Hepatic stellate cell (primary cell): Measurements from ENCODE around the gene KIF1A.

Experiments
- DNase-seq: peaks from one replicate; pipeline ENCODE4 v3.0.0; 2011; ENCODE audit warnings: low spot score

The KIF1A gene

DNA sequence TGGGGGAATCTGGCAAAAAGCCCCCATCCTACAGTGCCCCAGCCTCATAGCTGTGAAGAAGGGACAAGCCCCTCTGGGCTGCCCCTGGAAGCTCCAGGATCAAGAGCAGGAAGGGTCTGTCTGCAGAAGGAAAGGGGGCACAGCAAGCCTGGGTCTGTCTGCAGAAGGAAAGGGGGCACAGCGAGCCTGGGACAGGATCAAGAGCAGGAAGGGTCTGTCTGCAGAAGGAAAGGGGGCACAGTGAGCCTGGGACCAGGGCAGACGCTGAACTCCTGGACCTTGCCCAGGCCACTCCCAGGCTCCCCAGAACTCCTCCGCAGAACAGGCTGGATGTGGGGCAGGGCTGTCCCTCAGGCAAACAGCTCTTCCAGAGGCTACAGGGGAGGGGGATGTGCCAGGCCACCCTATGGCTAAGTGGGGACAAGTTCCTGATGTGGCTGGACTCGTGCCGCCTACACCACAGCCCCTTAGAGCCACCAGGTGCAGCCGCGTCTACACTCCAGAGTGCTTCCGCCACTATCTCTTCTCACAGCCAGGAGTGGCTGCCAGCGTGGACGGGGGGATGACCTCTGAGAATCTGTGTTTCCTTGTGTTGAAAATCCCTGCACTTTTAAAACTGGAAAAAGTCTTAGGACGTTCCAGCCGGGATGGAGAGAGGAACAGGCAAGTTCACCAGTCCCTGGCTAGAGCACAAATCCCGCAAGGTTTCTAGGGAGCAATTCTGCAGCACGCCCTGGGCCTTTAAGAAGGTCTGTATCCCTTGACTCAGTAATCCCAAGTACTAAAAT lies 20.8 kb downstream of the KIF1A start:
- DNase-seq: no peak

DNA sequence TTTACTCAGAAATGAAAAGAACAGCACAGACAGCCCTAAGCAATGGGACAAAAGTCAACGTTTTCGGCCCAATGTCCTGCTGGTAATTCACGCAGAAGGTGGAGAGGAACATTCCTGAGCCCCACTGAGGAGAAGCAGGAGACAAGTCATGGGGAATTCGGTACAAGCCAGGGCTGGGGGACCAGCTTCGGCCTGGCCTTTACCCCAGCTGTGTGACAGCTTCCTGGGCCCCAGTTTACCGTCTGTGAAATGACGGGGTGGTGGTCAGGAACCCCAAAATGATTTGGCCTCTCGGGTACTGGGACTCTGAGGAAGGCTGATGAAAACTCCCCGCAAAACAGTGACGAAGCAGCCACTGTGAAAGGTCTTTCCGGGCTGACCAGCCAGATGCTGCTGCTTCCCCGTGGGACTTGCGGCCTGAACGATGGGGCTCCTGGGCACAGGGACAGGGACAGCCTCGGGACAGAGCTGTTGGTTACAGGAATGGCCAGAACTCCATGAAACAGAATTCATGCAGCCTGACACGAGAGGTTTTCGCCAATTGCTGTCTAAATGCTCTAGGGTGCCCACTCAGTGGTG lies 21.6 kb downstream of the KIF1A start:
- no peak for DNase-seq

DNA sequence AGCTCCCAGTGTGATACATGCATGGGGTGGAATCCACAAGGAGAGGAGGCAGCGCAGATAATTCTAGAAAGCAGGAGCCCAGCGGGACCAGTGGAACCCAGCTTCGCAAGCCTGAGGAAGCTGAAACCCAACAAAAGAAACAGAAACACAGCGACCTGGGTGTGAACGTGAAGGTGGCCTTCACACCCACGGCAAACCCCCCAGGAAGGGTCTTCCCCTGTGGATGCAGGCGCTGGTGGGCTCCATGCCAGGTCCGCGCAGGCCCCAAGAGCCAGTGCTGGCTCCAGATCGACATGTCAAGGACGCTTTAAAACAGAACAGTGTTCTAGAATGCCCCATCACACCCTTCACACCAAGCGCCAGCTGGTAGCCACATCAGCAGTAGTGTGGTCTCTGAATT lies 22.1 kb downstream of the KIF1A start:
- DNase-seq: no peak

DNA sequence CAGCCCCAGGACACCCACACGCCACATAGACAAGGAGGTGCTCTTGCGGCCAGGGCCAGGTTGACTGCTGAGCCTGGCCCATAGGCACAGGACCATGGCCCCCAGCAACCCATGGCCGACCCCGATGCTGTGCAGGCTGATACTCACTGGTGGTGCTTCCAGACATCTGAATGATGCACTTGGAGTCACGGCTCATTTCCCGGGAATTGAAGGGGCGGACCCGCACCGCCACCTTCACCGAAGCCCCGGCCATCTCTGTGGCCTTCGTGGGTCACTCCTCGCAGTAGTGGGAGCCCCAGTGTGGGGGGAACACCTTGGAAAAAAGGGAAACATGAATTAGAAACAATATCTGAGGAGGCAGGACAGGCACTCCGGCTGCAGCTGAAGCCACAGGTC lies 22.5 kb downstream of the KIF1A start:
- no peak for DNase-seq

DNA sequence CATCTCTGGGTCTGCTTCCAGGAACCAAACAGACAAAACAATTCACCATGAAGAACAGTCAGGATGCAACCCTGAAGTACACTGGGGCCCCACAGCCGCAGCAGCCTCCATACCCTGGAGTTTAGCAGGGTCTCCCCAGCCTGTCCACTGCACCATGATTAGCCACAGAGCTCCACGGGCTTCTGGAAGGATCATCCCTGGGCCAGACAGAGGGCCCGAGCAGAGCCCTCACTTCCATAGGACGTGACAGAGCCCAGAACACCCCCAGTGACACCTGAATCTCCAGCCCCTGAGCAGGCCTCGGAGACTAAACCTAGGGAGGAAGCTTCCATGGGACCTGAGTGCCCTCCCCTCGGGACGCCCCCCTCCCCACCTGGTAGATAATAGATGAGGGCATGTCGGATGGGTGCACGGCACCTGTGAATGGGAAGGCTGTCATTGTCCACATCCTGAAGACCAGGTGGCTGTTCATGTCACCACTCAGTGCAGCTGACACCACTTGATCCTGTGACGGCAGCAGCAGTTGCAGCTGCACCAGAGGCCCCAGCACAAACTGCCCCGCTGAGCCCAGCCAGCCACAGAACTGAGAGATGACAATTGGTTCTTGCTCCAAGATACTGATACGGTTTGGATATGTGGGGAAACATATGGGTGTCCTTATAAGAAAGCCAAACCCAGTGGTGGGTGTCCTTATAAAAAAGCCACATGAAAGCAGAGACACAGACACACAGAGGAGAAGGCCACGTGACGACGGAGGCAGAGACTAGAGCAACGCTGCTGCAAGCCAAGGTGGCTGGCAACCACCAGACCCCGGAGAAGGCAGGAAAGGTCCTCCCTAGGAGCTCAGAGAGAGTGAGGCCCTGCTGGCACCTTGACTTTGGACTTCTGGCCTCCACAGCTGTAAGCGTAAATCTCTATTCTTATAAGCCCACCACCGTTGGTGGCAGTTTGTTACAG lies 23.2 kb downstream of the KIF1A start:
- DNase-seq: no peak

DNA sequence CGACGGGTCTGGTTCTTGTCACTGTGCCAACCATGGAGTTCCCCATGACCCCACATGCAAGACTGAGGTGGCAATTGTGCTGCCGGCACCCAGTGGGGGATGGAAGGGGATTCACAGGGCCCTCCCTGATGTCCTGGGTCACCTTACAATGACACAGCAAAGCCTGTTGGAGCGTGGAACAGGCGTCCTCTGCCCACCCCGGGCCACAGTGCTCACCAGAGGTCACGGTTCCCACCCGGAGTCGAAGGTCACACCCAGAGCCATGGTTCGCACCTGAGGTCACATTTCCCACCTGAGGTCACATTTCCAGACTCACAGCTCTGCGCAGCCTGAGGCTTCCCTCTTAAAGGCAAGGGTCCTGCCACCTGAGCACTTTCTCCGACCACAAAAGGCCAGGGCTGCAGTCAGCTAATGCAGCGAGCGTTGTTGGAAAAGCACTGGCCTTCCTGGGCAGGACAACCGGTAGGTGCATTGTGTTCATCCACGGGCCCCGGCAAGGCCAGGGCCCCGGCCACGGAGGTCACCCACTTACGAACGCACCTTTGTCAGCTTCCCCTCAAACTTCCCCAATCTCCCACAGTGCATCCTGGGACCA lies 24.0 kb downstream of the KIF1A start:
- DNase-seq: no peak

DNA sequence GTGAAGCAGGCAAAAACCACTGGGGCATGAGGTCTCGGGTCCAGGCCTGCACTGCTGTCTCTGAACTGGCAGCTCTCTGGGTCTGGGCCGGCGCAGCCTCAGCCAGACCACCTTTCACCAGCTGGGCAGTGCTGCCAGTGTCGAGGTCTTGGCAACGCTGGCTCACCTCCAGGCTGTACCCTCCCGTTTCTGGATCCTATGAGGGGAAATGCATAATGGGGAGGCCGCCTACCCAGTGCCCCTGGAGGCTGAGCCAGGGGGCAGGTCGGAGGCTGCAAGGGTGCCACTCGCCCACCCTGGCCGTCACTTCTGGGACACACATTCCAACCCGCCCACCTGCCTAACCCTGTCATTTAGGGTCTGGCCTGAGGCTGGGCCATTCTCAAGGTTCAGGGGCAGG lies 24.6 kb downstream of the KIF1A start:
- DNase-seq: no peak

DNA sequence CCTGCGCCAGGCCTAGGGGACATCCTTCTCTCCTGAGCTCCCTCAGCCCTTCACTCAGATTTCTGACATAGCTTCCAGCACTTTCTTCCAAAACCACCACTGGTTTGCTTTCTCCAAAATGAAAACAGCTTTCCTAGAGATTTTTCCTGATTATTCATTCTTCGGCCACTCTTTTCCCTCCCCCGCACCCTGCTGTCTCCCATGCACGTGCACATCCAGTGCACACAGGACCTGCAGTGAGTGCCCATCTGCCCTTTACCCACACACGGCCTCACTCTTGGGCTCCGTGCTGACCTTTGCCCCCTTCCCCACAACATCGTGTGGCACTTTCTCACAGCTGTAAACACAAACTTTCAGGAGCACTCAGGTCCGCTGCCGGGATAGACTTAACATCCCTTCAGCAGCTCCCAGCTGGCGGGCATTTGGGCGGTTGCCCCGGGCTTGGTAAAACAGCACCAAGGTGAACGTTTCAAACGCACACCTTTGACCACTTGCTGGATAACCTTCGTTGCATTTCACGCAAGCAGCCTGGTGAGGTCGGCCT lies 25.8 kb downstream of the KIF1A start:
- DNase-seq: no peak

DNA sequence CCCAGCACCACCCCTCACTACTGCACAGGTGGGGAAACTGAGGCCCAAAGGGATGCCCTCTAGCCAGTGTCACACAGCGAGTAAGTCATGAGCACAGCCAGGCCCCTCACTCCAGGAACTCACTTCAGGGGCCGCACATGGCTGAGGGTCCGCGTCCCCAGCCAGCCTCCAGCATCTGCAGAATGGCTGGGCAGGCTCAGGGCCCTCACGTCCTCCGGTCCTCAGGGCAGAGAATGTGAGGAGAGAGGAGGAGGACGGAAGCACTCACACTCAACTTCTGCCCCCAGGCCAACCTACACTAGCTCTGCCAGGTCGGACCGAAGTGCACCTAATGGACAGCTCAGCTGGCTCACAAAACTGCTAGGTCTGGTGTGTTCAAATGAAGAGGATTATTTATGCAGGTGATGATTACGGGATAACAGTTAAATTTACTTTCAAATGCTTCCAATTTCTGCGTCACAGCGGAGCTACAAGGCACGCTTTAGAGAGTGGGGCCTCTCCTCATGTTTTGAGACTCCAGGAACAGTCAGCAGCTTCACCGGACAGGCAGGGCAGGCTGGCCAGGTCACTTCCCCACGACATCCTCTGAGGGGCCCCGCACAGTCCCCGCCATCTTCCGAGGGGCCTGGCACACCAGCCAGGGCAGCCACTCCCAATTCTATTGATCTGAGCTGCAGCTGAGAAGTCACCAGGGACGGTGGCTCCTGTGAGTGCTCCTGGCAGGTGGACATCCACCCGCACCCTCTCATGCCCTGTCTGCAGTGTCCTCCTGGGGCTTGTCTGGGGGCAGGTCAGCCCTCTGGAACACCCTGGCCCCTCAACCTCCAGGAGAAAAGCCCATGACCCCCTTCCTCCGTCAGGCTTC lies 26.5 kb downstream of the KIF1A start:
- no peak for DNase-seq

DNA sequence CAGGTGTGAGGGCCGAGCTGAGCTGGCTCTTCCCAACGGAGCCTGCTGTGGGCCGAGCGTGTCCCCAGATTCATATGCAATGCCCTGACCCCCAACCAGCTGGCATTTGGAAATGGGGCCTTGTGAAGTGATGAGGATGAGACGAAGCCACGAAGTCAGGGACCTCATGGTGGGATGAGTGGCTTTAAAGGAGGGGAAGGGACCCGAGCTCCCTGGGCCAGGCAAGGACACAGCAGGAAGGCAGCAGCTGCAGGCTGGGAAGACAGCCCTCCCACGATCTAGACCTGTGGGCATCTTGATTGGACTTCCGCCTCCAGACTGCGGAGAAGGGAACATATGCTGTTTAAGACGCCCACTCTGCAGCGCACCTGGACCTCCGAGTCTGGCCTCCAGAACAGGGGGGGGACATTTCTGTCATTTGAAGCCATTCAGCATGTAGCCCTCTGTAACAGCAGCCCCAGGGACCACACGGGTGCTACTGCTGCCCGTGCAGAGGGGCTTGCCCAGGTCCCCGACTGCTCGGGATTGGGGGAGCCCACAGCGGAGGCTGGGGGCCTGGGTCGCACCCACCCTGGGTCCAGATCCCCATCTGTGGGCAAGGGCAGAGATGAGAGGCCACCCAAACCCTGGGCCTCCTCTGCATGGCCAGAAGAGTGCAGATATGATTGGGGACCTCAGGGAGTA lies 27.2 kb downstream of the KIF1A start:
- DNase-seq: no peak

DNA sequence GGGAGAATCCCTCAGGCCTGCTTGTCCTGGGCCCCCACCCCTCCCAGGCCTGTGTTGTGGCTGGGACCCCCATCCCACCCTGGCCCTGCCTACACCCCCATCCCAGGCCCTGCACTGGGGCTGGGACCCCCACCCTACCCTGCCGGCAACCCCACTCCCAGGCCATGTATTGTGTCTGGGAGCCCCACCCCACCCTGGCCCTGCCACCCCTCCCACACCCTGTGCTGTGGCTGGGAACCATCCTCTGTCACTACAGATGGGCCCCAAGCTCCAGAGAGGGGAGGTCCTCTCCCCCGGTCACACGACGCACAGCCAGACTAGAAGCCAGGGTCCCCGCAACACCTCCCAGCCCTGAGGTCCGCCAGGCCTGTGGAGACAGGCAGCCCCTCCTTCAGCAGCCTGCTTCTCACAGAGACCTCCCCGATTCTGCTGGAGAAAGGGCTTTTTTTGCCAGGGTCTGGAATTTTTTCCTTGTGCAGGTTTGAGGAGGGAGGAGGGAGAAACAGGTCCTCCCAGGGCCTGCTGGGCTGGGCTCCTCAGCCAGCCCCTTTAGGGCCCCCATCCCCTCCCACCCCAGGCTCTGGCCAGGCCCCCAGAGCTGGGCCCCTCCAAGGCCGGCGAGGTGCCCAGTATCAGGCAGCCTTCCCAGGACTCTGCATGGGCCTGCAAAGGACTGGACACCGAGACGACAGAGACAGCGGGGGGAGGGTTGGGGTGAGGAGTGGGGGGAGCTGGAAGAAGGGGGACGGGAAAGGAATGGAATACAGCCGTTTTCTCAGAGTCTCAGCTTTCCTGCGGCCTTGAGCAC lies 28.0 kb downstream of the KIF1A start:
- no peak for DNase-seq

DNA sequence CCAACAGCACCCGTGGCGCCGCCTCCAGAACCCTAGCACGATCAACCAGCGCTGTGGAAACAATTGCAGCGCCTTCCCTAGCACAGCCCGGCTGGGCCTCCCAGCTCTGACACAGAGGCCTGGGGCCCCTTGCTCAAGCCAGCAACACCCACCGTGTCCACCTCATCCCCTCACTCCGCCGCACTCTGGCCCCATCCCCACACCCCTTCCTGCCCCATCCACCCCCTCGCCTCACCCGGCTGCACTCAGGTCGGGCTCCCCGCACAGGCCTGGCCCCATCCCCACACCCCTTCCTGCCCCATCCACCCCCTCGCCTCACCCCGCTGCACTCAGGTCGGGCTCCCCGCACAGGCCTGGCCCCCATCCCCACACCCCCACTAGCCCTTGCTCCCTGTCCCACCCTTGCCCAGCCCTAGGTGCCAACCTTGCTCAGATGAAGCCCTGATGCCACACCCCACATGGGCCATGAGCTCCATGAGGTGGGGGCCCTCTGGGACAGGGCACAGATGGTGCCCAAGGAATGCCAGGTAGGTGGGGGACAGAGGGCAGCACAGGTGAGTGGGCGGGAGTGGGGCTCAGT lies 28.7 kb downstream of the KIF1A start:
- DNase-seq: no peak

DNA sequence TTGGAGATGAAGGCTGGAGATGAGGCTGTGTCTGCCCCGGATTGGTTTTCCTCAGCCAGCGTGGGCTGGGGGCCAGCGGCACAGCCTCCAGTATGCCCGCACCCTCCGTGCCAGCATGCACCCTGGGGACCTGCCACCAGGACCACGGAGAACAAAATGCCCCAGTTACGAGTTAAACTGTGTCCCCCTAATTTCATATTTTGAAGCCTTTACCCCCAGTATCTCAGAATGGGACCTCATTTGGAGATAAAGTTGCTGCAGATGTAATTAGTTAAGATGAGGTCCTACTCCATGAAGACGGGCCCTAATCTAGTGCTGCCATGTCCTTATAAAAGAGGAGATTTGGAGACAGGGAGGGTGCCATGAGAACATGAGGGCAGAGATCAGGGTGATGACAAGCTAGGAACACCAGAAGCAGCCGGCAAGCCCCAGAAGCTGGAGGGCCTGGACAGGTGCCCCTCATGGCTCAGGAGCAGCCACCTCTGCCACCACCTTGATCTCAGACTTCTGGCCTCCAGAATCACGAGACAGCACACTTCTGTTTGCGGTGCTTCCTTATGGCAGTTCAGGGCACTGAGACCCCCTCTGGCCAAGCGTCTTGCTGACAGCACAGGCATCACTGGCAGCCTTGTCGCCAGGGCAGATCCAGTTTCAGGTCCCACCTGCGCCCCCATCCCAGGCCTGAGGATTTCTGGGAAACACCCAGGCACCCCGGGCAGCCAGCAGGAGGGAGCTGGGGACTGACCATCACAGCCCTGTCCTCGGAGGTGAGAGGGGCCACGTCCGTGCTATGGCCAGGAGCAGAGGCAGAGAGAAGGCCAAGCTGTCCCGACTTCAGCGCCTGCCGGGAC lies 29.4 kb downstream of the KIF1A start:
- no peak for DNase-seq

DNA sequence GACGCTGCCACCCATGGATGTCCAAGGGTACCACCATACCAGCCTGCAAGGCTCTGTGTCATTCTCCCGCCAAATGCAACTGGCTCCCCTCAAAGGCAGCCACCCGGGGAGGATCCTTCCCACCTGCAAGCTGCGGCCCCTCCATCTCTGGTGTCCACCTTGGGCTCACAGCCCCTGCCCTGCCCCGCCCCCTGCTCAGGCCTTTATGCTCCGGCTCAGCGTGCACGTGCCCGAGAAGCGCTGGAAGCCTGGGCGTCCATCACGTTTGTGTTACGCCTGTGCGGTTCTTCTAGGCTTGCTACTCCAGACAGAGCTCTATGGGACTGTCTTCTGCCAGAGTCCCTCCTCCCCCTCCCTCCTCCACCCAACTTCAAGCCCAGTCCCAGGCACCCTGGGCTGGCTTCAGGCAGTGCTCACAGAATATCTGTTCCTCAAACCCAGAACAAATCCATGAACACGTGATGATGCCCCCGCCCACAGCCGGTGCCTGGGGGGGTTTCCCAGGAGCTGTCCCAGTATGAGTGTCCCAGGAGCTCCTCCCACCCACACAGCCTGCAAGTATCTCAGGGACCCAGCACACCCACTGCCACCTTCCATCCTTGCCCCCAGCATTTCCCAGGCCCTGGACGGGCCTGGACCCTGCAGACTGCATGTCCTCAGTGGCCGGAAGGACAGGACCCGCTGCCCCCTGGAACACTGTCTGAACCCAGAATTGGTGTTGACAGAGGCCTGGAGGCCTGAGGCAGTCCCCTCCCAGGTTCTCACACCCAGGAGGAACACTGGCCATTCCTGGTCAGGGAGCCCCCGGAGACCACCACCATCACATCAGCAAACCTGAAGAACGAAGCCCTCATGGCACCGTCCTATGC lies 30.3 kb downstream of the KIF1A start:
- no peak for DNase-seq

DNA sequence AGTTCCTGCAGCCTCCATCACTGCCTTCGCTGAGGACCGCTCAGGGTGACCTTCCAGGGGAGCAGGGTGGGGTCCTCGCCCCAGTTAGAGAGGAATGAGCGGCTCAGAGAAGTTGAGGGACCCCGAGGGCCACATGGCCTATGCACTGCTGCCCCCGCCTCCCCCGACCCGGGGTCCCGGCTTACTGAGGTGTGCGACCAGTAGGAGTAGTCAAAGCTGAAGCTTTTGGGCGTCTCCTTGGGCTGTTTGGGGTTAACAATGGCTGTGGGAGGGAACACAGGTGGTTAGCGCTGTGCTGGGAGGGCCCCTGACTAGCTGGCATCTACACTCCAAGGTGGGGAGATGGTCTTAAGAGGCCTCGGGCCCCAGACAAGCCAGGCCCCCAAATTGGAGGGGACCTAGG lies 31.0 kb downstream of the KIF1A start:
- no peak for DNase-seq

DNA sequence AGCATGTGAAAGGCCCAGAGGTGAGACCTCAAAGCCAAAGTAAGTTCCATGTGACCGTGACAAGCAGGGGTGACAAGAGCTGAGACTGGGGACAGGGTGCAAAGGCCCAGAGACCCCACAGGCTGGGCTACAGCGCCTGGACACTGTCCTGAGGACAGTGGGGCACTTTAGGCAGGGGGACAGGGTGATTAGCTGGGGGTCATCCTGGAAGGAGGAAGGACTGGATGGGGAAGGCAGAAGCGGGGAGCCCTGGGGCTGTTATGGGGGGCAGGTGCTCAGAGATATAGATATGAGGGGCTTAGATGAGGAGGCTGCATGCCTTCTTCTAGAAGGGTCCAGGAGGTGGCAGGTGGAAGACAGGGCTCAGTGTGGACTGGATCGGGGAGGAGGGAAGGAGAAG lies 31.5 kb downstream of the KIF1A start:
- DNase-seq: no peak
